HG03280 (cell line): Measurements from ENCODE around the gene ACE.

Source experiments
- ATAC-seq: cut with Tn5 transposase; IDR thresholded peaks from one replicate; pipeline ENCODE4 v1.9.1; 2021; ENCODE audit warnings: mild to moderate bottlenecking, moderate library complexity; ENCODE audit not compliant: unreplicated experiment

ACE gene

GRCh38 chr17:63476854-63477479, at the start of gene ACE:
TSS of gene ACE (plus strand) at chr17:63477061. CDS start at chr17:63477095, 34 bp downstream.
- peak; percentile 48 for ATAC-seq

DNA sequence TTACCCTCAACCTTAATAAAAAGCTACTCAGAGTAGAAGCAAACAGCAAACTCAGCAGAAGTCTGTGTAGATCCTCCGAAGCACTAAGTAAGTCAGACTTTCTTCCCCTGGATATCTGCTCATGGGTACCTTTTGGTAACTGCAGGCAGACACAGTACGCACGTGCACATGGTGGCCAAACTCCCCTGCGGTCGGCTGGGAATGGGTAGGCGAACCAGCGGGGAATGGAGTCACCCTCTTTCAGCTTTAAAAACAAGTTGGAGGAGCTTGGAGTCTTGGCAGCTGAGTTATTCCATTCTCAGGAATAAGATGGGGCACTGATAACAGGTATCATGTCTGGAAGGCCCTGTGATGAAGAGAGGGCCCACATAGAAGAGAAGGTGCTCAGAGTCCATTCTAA, 47.1 kb upstream of the ACE start:
- no peak for ATAC-seq

DNA sequence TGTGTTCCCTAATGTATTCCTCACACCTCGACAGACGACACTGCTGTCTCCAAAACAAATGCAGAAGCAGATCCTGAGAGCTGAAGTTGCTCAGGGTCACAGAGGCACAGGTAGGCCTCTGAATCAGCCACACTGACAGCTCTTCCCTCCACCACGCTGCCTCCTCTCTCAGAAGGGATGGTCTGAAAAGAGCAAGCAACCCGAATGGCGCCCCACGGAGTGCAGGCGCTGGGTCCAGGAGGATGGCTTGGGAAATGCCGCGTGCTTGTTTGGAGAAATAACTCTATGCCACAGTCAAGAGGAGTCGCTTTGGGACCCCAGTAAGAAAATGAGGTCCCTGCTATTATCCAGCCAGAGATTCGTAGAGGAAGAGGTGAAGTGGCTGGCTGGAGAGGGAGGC, 46.6 kb upstream of the ACE start:
- ATAC-seq = no peak

DNA sequence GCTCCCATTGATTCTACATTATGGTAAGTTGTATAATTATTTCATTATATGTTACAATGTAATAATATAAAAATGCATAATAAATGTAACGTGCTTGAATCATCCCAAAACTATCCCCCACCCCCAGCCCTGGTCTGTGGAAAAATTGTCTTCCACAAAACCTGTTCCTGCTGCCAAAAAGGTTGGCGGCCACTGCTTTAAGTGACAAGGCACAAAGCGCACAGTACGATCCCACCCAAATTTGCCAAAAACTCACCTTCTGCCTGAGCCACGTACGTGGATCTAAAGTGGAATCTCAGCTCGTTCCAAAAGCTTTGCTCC, 45.3 kb upstream of the ACE start:
- no peak for ATAC-seq

DNA sequence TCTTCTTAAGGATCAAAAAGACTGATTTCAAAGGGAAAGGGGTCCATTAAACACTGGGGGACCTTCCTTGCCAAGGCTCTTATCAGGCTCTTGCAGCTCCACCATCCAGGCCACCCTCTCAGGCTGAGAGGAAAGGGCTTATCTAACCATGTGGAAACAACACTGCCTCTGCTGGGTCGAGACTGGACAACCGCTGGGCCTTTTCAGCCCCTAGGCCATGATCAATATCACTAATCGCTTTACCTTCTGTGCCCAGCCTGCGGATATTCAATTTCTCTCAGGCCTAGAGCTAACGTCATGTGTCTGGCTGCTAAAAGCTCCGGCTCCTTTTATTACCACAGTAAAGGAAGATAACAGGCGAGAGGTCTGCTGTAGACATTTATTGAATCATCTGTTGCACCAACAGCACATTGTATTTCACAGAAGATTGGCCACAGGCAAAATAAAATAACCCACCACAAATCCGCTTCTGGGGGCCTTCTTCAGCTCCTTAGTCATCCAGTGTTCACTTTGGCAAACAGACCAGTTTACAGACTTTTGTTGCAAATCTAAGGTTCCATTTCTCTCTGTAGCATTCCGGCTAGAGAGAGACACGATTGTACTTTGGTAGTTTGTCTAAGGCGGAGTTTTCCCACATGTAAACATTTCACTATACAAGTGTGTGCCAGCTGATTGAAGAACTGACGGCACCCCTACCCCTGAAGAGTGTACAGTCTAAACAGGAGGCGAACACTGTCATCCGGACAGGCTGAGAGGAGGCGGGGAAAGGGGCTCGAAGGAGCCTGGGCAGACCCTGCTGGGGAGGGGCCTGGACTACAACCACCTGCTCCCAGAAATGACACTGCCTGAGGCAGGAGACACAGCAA, 44.7 kb upstream of the ACE start:
- ATAC-seq = no peak

DNA sequence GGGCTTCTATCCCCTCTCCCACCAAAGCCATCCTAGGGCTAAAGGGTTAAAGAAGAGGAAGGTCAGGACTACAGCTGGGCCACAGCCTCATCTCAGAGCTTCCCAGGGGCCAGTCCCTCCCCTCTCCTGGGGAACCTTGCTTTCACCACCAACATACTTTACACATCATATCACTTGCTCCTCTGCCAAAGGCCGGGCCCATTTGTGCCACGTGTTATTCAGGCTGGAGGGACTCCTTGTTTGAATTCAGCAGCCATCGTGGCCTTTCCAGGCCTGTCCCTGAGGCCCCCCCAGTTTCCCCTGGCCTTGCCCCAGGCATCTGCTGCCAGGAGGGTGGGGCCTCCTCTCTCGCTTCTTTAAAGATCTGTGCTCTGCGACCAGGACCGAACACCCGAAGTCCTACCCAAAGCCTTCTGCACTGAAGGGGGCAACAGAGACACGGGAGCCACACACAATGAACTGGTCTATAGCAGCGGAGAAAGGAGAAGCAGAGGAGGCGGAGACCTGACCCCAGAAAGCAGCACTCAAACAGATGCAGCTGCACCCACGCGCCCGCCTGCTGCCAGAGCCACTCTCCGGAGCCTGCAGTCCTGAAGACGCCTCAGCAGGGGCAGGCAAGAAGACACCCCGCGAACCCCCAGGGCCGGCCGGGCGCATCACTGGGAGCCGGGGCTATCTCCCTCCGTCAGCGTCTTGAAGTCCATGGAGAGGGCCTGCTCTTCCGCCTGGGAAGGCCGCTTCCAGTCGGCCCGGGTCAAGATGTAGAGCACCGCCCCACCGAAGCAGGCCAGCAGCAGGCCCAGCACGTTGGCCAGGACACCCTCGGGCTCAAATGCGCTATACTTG, 42.9 kb upstream of the ACE start:
- no peak for ATAC-seq

DNA sequence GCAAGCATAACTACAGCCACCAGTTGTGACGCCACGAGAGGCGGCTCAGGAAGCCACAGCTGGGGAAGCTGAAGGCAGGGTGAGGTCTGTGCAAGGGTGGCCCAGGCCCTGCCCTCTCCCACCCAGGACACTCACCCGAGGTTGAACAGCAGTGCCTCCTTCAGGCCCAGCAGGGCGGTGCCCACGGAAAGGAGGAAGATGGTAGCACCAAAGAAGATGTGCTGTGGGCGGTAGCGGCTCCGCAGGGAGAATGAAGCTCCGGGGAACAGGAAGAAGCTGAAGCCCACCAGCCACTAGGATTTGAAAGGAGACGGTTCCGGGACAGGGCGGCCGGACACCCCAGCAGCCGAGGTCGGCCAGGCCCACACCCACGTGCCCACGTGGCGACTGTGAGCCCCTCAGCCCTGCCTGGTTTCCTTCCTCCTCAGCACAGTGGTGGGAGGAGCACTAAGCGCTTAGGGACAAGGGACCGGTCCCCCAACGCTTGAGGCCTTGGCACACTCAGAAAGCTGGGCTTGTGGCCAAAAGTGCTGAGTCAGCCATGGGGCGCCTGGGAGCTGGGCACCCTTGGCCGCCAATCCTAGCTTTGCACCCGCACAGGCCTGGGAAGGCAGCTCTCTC, 41.8 kb upstream of the ACE start:
- ATAC-seq = no peak

DNA sequence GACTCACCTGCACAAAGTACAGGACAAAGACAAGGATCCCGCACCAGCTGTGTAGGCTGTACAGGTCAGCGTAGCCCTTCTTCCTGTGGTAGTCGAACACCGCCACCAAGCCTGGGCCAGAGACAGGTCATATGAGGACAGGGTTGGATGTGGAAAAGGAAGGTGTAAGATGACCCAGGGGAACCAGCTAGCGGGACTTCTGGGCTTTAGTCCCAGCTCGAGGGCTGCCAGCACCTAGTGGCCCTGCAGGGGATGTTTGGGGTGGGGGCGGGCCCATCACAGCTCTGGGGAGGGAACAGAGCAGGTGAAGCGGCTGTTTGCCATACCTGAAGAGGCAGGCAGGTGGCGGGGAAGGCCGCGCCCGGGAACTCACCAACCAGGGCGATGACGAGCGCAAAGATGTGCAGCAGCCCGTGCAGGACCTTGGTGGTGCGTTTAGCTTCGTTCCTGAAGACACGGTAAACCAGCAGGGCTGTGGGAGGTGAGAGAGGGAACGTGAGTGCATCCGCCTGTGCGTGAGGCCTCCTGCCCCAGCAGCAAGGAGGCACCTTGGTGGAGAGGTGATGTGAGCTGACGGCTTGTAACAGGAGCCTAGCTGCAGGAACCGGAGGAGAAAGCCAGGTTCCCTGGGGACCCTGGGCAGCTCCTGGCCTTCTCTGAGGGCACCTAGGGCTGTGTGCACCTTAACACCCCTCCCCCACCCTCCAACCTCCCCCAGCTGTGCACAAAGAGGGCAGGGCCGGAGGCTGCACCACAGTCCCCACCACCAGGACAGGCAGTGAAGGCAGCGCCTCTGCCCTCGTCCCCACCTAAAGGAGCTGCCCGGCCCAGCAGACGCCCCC, 41.0 kb upstream of the ACE start:
- no peak for ATAC-seq

GRCh38 chr17:63436523-63437110, 40.2 kb upstream of the ACE start:
- ATAC-seq = no peak

DNA sequence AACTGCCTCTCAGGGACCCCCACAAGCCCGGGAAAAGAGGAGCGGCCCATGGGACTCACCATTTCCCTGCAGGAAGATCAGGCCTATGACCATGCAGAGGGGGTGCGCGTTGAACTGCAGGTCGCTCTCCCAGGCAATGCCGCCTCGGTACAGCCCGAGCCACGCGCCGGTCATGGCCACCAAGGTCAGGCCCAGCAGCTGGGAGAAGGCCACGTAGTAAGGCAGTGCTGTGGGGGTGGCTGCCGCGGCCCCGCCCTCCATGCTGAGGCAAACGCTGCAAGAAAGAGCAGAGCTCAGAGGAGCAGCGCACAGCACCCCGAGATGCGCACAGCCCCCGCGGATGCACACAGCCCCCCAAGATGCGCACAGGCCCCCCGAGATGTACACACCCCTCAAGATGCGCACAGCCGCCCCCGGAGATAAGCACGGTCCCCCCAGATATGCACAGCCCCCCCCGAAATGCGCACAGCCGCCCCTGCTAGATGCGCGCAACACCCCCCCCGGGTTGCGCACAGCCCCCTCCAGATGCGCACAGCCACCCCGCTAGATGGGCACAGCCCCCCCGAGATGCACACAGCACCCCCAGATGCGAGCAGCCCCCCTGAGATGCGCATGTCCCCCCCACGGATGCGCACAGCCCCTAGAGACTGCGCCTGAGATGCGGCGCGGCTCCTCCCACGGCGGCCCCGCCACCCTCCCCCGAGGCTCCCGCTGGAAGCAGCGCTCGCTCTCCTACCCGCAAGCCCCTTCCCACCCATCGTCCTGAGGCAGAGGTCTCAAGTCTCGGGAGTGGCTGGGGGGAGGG, 39.4 kb upstream of the ACE start:
- ATAC-seq = no peak

DNA sequence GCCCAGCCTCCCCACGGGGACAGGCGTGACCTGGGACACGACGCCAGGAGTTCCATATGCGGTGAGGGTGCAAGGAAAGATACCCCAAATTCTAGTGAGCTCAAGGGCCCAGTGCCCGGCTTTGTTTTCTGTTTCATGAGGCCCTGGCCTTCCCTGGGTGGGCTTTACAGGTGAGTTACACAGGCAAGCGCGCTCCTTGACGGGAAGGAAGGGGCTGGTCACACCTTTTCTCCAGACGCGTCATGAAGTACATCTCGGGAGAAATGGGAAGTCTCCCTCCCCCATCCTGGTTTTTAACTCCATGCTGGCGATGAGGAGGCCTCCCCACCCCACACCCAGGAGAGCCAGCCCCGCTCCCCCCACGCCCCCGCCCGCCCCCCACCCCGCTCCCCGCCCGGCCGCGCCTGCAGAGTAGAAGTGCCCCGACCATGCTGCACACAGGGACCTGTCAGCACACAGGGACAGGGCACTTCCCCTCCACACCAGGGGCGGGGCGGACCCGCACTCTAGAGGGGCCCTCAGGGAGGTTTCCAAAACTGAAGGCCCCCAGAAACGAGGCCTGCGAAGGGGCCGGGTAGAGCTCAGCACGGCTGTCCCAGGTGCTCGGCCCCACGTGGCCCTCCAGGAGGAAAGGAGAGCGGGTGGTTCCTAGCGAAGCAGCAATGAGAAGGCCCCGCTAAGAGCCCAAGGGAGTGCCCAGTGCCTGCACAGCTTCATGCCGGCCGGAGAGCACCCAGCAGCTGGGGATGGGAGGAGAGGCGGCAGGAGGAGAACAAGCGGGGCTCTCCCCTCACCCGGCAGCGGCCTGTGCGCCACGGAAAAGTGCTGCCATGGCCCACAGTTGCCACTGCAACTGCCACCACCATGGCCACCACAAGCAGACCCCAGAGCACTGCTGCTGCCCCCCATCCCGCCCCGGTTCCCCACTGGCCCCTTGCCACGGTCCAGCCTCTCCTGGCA, 38.5 kb upstream of the ACE start:
- no peak for ATAC-seq

DNA sequence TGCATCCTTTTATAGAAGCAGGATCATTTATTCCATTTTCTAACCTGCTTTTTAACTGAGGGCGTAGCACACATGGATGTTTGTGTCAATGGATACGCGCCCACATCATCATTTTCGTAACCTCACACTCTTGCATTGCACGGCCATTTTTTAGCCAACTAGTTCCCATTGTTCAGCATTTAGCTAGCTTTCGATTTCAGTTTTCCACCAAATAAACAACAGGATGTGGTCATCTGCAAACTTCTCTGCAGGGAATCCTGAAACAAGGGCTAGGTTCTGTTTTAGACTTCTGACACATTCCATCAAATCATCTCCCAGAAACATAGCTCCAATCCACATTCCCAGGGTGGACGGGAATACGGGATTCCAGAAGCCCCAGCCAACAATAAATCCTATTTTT, 37.2 kb upstream of the ACE start:
- no peak for ATAC-seq

- no peak for ATAC-seq
Measured at GRCh38 chr17:63440127-63440769, 36.6 kb upstream of the ACE start.

- ATAC-seq = no peak
Measured at GRCh38 chr17:63440770-63441335, 36.0 kb upstream of the ACE start.

DNA sequence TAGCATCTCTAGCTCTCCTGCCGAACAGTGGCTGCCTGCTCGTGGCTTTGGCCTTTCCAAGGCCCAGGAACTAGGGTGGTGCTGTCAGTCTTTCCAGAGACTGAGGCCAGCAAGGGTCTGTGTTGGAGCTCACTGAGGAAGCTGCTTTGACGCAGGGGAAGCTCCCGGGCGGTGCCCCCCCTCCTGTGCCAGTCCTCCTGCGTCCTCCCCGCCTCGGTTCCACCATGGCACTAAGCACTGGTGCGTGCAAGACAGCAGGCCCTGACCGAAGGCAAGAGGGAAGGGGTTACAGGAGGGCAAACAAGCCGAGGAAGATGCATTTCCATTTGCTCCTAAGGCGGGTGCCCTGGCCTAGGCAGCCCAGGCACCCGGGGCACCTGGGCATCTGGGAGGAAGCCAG, 35.2 kb upstream of the ACE start:
- no peak for ATAC-seq

GRCh38 chr17:63442074-63442473, 34.8 kb upstream of the ACE start:
- ATAC-seq = no peak

DNA sequence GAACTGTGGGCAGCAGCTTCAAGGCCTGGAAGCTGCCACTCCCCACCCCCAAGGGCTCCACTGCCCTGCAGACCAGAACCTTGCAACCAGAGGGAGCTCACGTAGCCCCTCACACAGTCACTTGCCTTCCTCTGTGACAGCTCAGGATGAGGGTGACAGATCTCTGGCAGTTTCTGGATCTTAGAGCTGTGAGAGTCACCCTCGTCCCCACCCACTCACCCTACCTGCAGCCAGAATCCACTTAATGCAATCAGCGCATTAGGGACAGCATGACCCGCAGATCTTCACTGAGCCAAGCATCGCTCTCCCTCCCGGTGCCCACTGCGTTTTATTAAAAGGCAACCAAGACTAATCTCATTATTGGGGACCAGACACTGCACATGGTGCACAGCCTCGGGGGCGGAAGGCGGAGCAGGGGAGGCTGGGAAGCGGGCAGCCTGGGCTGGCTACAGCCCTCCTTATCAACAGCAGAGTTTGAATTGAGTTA, 34.3 kb upstream of the ACE start:
- no peak for ATAC-seq
